Testis (tissue), 2 donors: Measurements from ENCODE around the gene PNLIPRP3.

Source experiments
- POLR2A ChIP-seq: fragments of 450-650 bp; IDR thresholded peaks from one replicate; pipeline ENCODE4 v1.6.1; 2017; ENCODE audit warnings: antibody characterized with exemption, mild to moderate bottlenecking, moderate library complexity
- TF ChIP-seq, protein P1 (sequence below), 3 experiments: fragments of 450-650 bp in 2 of 3; fragments of 200-600 bp in 1 of 3; sonication (generic) in 1 of 3; IDR thresholded peaks; one replicate each; pipeline ENCODE4 v1.5.1; 2016 to 2019; ENCODE audit warnings: antibody characterized with exemption in 3 of 3, mild to moderate bottlenecking in 2 of 3, moderate library complexity in 1 of 3

DNA sequence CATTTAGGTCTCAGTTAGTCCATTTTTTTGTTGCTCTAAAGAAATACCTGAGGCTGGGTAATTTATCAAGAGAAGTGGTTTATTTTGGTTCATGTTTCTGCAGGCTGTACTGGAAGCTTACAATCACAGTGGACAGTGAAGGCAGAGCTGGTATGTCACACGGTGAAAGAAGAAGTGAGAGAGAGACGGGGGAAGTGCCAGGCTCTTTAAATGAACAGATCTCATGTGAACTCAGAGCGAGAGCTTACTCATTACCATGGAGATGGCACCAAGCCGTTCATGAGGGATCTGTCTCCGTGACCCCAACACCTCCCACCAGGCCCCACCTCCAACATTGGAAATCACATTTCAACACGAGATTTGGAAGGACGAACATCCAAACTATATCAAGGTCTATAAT is 18.9 kb upstream of the PNLIPRP3 start:
- TF ChIP-seq, protein P1, sequence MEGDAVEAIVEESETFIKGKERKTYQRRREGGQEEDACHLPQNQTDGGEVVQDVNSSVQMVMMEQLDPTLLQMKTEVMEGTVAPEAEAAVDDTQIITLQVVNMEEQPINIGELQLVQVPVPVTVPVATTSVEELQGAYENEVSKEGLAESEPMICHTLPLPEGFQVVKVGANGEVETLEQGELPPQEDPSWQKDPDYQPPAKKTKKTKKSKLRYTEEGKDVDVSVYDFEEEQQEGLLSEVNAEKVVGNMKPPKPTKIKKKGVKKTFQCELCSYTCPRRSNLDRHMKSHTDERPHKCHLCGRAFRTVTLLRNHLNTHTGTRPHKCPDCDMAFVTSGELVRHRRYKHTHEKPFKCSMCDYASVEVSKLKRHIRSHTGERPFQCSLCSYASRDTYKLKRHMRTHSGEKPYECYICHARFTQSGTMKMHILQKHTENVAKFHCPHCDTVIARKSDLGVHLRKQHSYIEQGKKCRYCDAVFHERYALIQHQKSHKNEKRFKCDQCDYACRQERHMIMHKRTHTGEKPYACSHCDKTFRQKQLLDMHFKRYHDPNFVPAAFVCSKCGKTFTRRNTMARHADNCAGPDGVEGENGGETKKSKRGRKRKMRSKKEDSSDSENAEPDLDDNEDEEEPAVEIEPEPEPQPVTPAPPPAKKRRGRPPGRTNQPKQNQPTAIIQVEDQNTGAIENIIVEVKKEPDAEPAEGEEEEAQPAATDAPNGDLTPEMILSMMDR (IDR thresholded peaks at IDR 0.05) = no peak
- no peak for TF ChIP-seq POLR2A
